UCSD-AML1 (cell line): ENCODE measurements around the gene UBE2Z.
"Not testable (repeated sequence)": the region's sequence is repeated elsewhere in the genome, so short reads cannot be mapped to it uniquely, and the experiment has no call there.

Source experiments
- DNase-seq: peaks from one replicate; lab custom pipeline; 2025; ENCODE audit not compliant: unreplicated experiment; lab: John Stamatoyannopoulos, UW

Gene UBE2Z

GRCh38 chr17:48908047-48908843, at the start of gene UBE2Z:
TSS of gene UBE2Z (plus strand) at chr17:48908407. CDS start at chr17:48908504, 97 bp downstream.
- peak; percentile 97 for DNase-seq

- DNase-seq = no peak
Observed at GRCh38 chr17:48860034-48860433, 48.2 kb upstream of the UBE2Z start.

GRCh38 chr17:48860456-48860855, 47.8 kb upstream of the UBE2Z start:
- no peak for DNase-seq

- no peak for DNase-seq
Observed at GRCh38 chr17:48868916-48869500, 39.2 kb upstream of the UBE2Z start.

GRCh38 chr17:48869821-48870318, 38.3 kb upstream of the UBE2Z start:
- DNase-seq = no peak

- no peak for DNase-seq
Observed at GRCh38 chr17:48871035-48871550, 37.1 kb upstream of the UBE2Z start.

- no peak for DNase-seq
Observed at GRCh38 chr17:48871551-48872351, 36.5 kb upstream of the UBE2Z start.

GRCh38 chr17:48872409-48872808, 35.8 kb upstream of the UBE2Z start:
- not testable (repeated sequence) for DNase-seq

- DNase-seq = no peak
Observed at GRCh38 chr17:48873209-48873608, 35.0 kb upstream of the UBE2Z start.

GRCh38 chr17:48873696-48874443, 34.3 kb upstream of the UBE2Z start:
- no peak for DNase-seq

- DNase-seq = peak; percentile 19
Observed at GRCh38 chr17:48878920-48879898, 29.0 kb upstream of the UBE2Z start.

GRCh38 chr17:48882272-48882671, 25.9 kb upstream of the UBE2Z start:
- DNase-seq = no peak

- DNase-seq = no peak
Observed at GRCh38 chr17:48883171-48883570, 25.0 kb upstream of the UBE2Z start.

- DNase-seq = no peak
Observed at GRCh38 chr17:48890086-48890485, 18.1 kb upstream of the UBE2Z start.

- DNase-seq = no peak
Observed at GRCh38 chr17:48892940-48893645, 15.1 kb upstream of the UBE2Z start.

- no peak for DNase-seq
Observed at GRCh38 chr17:48893646-48894508, 14.3 kb upstream of the UBE2Z start.

- no peak for DNase-seq
Observed at GRCh38 chr17:48894886-48895285, 13.3 kb upstream of the UBE2Z start.

- DNase-seq = no peak
Observed at GRCh38 chr17:48901241-48901640, 7.0 kb upstream of the UBE2Z start.
